GM18867 (cell line): ENCODE measurements around the gene WFIKKN2.
"Not testable (repeated sequence)": the region's sequence is repeated elsewhere in the genome, so short reads cannot be mapped to it uniquely, and the experiment has no call there.

Source experiments
- ATAC-seq: cut with Tn5 transposase; IDR thresholded peaks from one replicate; pipeline ENCODE4 v1.9.1; 2021; ENCODE audit warnings: mild to moderate bottlenecking, moderate library complexity; ENCODE audit not compliant: unreplicated experiment

WFIKKN2 gene

DNA sequence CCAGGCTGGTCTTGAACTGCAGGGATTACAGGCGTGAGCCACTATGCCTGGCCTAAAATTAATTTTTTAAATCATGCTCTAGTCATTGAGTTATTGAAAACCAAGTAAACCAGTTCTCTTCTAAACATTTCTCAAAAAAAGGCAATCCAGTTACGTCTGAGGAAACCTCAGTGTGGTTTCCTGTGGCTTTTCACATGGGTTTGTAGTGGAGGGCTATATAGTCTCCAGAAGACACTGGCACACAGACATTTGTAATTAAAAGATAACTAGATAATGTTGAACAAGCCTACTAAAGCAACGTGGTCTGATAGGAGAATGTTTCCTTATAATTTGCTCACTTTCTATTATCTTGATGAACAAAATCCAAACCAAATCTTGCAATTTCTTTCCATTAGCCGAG is 36.0 kb downstream of the WFIKKN2 start:
- no peak for ATAC-seq

DNA sequence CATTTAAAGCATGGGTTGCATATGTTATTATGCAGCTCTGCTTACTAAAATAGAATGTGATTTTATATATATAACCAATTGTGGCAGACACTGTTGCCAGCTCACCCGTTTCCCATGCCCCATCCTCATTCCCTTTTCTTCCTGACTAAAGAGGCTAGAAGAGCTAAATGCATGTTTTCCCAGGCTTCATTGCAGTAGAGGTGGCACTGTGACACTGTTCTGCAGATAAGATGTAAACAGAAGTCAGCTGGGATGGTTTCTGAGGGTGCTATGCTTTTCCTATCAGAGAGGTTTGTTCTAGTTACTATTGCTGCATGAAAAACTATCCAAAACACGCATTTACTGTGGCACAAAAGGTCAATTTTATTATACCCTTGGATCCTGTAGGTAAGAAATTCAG is 36.5 kb downstream of the WFIKKN2 start:
- ATAC-seq, result no peak

DNA sequence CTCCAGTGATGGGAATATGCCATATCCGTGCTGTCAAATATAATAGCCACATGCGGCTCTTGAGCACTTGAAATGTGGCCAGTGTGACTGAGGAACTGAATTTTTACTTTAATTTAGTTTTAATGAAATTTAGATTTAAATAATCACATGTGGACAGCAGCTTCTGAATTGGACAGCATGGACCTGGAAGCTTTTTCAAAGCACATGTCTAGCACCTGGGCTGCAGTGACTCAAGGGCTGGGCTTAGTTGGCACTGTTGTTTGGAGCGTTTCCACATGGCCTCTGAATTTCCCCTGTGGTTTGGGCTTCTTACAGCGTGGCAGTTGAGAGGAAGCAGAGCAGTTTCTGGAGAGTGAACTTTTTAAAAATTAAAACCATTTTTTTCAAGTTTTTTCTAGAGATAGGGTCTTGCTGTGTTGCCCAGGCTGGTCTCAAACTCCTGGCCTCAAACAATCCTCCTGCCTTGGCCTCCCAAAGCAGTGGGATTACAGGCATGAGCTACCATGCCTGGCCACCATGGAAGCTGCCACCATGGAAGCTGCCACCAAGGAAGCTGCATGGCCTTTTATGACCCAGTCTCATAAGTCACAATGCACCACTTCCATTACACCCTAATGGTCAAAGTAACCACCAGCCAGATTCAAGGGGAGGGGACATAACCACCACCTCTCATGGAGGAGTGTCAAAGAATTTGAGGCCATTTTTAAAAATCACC is 37.5 kb downstream of the WFIKKN2 start:
- no peak for ATAC-seq

DNA sequence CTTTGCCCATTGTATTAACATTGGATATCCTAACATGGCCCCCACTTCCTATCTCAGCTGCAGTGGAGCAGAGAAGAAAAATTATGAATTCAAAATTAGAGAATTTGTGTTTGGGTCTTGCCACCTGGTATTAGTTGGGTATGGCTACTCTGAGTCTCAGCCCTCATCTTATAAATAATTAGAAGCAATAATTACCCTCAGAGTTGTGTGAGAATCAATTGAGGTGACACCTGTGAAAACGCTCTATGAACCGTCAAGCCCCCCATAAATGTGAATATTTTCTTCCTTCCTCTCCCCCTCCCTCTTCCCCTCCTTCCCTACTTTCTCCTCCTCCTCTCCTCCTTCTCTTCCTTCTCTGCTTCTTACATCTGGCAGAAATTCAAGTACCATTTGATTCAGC is 39.7 kb downstream of the WFIKKN2 start:
- no peak for ATAC-seq

DNA sequence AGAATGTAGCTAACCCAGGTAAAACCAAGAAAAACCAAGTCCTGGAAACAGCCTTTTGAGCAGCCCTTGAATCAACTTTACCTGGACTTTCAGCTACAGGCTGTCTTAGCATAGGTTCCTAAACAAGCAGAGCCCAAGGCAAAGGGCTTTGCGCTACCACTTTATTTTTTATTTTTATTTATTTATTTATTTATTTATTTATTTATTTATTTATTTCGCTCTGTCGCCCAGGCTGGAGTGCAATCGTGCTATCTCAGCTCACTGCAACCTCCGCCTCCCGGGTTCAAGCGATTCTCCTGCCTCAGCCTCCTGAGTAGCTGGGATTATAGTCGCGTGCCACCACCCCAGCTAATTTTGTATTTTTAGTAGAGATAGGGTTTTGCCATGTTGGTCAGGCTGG is 41.7 kb downstream of the WFIKKN2 start:
- not testable (repeated sequence) for ATAC-seq

DNA sequence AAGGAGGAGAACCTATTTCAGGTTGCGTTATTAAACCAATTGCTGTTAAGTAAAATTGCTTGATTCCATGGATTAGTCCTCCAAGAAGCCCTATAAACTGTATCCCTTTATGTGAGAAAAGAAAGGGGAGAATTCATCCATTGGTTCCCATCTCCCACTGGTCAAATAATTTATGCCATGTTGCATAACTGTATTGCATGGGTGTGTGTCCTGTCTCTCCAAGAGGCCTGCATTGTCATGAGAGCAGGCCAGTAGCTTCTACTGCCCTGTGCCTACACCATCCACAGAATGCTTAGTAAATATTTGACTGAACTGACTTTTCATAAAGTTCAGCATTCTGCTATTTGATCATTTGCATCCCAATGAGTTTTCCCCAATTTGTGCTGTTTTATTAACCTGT is 42.5 kb downstream of the WFIKKN2 start:
- no peak for ATAC-seq

DNA sequence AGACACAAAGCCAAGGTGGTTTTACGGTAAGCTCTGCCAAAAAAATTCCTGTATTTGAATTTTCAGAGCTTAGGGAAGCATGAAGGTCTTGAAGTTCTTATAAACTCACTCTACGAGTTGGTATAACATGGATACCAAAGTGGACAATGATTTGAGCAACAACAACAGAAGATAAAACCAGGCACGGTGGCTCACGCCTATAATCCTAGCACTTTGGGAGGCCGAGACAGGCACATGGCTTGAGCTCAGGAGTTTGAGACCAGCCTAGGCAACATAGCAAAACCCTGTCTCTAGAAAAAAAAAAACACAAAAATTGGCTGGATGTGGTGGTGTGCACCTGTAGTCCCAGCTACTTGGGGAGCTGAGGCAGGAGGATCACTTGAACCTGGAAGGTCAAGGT is 43.7 kb downstream of the WFIKKN2 start:
- ATAC-seq, result no peak

DNA sequence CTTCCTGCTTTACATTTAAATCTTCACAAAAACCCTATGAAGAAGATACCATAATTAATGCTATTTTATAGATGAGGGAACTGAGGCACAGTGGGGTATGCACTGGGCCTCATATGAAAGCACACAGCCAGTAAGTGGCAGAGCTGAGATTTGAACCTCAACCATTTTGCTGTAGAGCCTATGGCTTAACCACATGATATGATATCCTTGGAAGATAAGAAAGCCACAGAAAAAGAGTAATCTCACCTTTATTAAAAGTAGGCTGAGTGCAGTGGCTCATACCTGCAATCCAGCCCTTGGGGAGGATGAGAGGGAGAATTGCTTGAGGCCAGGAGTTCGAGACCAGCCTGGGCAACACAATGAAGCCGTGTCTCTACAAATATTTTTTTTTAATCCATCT is 45.8 kb downstream of the WFIKKN2 start:
- ATAC-seq, result no peak

DNA sequence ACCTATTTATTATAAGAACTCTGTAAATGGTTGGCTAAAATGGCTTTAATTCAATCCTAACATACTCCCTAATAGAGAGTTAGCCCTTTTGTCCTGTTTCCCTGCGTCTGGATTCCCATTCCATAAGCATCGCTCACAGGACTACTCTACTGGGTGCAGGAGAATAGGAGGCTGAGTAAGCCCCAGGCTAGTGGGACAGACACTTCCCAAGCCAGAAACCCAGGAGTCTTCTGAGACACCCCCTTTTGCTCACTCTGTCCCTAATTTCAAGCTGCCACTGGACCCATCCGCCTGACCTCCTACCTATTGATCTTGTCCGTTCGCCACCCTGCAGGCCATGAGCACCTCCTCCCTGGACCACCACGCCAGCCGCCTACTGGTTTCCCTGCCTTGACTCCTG is 47.5 kb downstream of the WFIKKN2 start:
- ATAC-seq, result no peak

DNA sequence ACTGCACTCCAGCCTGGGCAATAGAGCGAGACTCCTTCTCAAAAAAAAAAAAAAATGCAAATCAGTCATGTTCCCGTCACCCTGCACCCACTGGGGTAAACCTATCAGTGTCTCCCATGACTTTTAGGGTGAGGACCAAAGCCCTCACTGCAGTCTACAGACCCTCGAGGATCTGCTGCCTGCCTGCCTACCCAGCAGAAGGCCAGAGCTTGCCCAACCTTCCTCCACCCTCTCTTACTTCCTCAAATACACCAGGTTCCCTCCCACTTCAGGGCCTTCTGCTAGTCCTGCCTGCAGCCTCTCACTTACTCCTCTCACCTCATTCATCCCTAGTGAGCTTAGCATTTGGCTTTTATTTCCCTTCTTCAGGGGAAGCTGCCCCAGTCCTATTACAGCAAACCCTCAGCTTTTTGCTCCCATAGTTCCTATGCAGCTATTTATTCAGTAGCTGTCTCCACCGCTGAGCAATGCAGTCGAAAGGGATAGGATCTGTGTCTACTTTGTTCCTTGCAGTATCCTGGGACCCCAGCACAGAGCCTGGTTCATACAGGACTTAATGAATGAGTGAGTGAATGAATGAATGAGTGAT is 48.6 kb downstream of the WFIKKN2 start:
- peak; percentile 49 for ATAC-seq

DNA sequence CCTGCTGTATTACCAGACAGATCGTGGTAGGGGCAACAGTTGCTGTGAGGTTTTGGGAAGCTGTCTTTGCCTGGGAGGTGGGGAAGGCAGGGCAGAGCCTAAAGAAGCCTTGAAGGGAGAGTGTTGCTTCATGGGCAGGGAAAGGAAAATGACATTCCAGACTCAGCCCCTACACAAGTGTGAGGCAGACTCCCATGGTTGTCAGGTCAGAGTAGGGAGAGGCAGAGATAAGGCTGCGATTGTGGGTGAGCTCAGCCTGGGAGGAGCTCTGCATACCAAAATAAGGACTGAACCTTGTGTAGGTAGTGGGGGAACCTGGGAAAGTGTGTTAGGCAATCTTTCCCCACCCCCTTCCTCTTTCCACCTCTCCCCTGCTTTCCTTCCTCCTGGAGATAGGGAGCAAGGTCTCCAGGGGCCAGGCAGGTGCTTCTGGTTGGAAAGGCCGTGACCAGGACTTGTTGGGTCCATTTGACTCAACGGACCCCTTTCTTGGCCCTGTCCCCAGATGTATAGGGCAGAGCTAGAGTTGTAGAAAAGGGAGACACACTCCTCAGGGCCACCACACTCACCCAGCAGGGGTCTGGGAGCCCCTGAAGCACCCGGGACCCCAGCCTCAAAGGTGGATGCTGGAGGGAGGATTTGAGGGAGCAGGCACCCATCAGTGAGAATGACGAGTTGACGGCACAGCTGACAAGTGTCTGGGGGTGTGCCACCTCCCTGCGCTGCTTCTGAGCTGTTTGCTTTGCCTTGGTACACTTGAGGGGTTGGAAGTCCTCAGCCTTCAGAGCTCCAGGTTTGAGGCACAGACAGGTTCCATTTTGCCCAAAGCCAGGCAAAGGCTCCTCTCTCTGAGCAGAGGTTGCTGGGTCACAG is 49.3 kb downstream of the WFIKKN2 start:
- no peak for ATAC-seq

DNA sequence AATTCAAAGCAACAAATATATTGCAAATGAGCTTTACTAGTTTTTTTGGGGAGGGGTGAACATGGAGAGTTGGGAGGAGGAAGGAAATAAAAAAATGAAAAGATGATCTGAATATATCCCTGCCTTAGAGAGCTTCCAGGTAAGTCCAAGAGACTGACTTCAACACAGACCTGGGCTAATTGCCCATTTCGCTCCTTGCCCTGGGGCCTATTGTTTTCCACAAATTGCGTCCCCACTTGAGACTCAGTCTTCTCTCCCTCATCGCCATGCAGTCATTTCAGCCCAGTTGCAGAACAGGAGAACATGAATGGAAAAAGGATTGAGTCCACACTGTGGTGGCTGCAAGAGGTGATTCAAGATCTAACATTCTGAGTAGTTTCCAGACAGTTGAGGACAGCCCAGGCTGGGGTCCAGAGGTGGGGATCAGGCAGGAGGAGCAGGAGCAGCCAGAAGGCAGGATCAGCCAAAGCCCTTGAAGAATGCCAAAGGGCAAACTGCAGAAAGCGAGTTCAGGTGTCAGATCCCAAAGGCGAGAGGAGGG is 52.4 kb downstream of the WFIKKN2 start:
- no peak for ATAC-seq

DNA sequence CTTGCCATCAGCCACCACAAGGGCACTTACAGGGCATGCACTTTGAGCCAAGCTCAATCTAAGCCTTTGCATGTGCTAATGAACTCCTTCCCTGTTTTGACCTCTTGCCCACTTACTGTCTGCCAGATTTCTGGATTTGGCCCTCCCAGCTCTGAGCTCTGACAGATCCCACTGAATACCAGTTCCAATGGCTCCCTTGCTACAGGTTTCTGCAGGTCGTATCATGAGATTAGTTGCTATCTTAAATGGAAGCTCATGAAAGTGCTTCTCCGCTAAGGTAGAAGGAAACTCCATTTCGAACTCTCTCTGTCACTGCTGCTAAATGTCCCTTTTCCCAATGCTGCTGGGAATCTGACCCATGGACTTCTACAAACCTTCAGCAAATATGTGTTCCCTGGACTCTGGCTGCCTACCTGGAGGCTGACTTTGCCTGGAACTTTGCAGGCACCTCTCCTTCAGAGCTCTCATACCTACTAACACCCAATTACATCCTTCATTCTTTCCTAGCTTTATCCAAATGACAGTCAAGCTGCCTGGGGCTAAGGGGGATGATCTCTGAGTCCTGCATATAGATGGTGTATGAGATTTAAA is 54.2 kb downstream of the WFIKKN2 start:
- ATAC-seq, result no peak

DNA sequence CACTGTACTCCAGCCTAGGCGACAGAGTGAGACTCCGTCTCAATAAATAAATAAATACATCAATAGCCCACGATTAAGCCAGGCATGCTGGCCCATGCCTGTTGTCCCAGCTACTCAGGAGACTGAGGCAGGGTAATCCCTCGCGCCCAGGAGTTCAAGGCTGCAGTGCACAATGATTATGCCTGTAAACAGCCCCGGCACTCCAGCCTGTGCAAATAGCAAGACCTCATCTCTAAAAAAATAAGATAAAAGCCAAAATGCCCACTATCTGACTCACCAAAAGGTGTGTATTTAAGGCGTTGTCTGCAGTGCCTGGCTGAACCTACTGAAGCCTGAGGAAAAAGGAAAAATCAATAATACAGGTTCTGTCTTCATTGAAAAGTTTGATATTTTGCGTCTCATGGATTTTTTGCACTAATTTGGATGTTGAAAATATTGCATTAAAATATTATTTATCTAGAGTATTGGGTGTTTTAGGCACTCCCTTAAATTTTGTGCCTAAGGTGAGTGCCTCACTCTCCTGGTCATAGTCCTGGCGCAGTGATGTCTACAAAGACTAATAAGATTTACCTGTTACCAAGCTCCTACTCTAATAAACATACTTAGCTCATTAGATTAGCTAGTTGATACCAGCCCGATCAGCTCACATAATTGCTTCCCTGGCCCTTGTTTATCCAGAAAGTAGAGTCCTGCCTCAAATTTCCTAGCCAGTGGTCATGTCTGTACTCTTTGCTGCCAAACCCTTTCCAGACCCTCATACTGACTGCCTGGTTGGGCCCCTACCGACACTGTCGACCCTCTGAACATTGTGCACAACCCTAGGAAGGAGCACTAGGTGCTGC is 55.5 kb downstream of the WFIKKN2 start:
- ATAC-seq, result no peak

DNA sequence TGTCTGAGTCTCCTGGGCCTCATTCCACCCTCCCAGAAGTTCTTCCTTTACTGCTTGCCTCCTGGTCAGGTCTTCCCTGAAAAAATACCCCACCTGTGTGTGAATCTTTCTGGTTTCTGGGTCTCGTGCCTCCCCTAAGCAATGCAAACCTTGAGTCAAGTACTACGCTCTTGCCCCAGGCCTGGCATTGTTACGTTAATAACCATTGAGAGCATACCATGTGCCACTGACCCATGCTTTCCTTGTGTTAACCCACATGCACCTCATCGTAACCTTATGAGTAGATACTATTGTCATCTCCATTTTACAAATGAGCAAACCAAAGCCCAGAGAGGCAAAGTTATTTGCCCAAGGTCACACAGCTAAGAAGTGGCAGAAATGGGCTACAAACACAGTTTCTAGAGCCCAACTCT is 56.2 kb downstream of the WFIKKN2 start:
- no peak for ATAC-seq
